ENCODE data around the gene ZHX3. TPM values are rescaled to one million over a fixed set of nuclear protein-coding genes. Genes with fewer than 3 reads are reported as not detected.

The ZHX3 gene
- total and polyA plus RNA-seq, 4 donors = 3.2 to 30.0 (median 8.0) TPM

DNA sequence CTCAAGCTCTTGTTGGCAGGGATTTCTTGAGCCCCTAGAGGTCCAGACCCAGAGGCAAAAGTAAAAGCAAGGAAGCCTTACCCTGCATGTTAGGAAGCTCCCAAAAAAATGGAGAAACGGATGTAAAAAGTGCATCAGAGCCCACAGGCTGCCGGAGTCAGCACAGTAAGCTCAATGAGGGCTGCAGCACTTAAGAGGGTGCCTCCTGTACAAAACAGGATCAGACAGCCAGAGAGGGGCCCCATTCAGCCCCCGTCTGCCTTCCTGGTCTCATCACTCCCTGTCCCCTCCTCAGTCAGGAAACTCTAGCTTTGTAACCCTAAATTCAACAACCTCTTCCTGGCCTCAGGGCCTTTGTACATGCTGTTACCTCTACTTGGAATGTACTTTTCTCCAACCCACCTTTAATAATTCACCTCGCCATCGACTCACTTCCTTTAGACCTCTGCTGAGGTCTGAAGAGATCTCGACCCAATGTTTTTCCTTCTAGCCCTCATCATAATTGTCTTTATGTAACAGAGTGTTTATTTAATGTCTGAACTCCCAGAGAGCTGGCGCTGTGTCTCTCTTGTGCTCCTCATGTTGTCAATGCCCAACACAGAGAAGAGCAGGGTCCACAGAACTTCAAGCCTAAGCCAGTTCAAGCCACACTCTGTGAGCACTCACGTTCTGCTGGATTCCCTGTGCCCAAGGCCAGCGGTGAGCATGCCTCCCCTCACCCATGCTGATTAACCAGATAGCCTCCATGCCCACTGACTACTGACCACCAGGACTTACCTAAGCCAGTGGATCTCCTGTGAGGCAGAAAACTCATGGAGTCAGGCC lies 183.0 kb downstream of the ZHX3 start:
- H3K4me1 ChIP-seq (ENCODE audit: control insufficient read depth in 4 of 4, insufficient read depth in 4 of 4, low read length in 3 of 4) = peaks cover 0 to 19% (median 8%) of the 10 kb centered on the region in 4 donors
- no peaks in the 10 kb centered on the region for H3K9me3 ChIP-seq (ENCODE audit: control insufficient read depth in 4 of 4, low read length in 3 of 4)
- no peak overlapping the region for H3K27ac ChIP-seq (ENCODE audit: low read depth in 1 of 2, low read length in 2 of 2)
- H3K27me3 ChIP-seq (ENCODE audit: control insufficient read depth in 4 of 4, insufficient read depth in 4 of 4, low read length in 3 of 4) = no peaks in the 10 kb centered on the region
- WGBS = 83% methylated on average over 9 of the region's 9 CpGs
- H3K36me3 ChIP-seq (ENCODE audit: control insufficient read depth in 4 of 4, insufficient read depth in 3 of 4, low read depth in 1 of 4, low read length in 3 of 4) = peaks cover 0 to 3% (median 0%) of the 10 kb centered on the region in 4 donors
- H3K4me3 ChIP-seq (ENCODE audit: low read depth in 1 of 3, low read length in 3 of 3) = no peak overlapping the region
- no peak overlapping the region for H3K9ac ChIP-seq (ENCODE audit: low read depth in 1 of 2, low read length in 2 of 2)
- DNase-seq (ENCODE audit: low spot score) = no peak
- TF ChIP-seq FOXA2 (IDR thresholded peaks at IDR 0.05) (no peak), CTCF (IDR thresholded peaks at IDR 0.05; ENCODE audit: low read depth, low read length, missing input control) (no peak), SP1 (IDR thresholded peaks at IDR 0.05) (no peak), GABPA (IDR thresholded peaks at IDR 0.05 in 1 of 2, conservative IDR thresholded peaks at IDR 0.05 in 1 of 2) (no peak), HNF4A (conservative IDR thresholded peaks at IDR 0.05) (no peak), ZBTB33 (IDR thresholded peaks at IDR 0.05) (no peak), ATF3 (IDR thresholded peaks at IDR 0.05) (no peak), JUND (IDR thresholded peaks at IDR 0.05) (no peak), NR2F2 (IDR thresholded peaks at IDR 0.05) (no peak), HNF4G (IDR thresholded peaks at IDR 0.05) (no peak), FOXA1 (IDR thresholded peaks at IDR 0.05) (no peak)
- TF ChIP-seq, protein P1, sequence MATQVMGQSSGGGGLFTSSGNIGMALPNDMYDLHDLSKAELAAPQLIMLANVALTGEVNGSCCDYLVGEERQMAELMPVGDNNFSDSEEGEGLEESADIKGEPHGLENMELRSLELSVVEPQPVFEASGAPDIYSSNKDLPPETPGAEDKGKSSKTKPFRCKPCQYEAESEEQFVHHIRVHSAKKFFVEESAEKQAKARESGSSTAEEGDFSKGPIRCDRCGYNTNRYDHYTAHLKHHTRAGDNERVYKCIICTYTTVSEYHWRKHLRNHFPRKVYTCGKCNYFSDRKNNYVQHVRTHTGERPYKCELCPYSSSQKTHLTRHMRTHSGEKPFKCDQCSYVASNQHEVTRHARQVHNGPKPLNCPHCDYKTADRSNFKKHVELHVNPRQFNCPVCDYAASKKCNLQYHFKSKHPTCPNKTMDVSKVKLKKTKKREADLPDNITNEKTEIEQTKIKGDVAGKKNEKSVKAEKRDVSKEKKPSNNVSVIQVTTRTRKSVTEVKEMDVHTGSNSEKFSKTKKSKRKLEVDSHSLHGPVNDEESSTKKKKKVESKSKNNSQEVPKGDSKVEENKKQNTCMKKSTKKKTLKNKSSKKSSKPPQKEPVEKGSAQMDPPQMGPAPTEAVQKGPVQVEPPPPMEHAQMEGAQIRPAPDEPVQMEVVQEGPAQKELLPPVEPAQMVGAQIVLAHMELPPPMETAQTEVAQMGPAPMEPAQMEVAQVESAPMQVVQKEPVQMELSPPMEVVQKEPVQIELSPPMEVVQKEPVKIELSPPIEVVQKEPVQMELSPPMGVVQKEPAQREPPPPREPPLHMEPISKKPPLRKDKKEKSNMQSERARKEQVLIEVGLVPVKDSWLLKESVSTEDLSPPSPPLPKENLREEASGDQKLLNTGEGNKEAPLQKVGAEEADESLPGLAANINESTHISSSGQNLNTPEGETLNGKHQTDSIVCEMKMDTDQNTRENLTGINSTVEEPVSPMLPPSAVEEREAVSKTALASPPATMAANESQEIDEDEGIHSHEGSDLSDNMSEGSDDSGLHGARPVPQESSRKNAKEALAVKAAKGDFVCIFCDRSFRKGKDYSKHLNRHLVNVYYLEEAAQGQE (IDR thresholded peaks at IDR 0.05) = no peak
- TF ChIP-seq, protein P2, sequence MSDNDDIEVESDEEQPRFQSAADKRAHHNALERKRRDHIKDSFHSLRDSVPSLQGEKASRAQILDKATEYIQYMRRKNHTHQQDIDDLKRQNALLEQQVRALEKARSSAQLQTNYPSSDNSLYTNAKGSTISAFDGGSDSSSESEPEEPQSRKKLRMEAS (IDR thresholded peaks at IDR 0.05) = no peak

Data from liver (tissue), 9 donors.